GM19240 (cell line): ENCODE data around the gene USP10.
"Not testable (repeated sequence)": the region's sequence is repeated elsewhere in the genome, so short reads cannot be mapped to it uniquely, and the experiment has no call there.

Experiments used
- DNase-seq: peaks from one replicate; pipeline ENCODE4 v3.0.0; 2011; ENCODE audit warnings: low spot score; ENCODE audit not compliant: insufficient read length

The USP10 gene

DNA sequence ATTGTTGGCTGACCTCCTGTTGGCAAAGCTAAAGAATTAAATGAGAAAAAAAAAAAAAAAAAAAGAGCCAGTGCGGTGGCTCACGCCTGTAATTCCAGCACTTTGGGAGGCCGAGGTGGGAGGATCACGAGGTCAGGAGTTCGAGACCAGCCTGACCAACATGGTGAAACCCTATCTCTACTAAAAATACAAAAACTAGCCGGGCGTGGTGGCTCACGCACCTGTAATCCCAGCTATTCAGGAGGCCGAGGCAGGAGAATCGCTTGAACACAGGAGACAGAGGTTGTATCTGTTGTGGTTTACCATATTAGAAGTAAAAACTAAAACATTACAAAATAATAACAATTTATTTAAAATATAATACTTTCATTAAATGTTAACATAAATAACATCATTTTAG is 5.9 kb upstream of the USP10 start:
- DNase-seq: not testable (repeated sequence)

- DNase-seq: no peak
These were observed 4.8 kb upstream of the USP10 start for GRCh38 chr16:84694980-84695379.

- DNase-seq: no peak
These were observed 571 bp upstream of the USP10 start for GRCh38 chr16:84699147-84699711.

DNA sequence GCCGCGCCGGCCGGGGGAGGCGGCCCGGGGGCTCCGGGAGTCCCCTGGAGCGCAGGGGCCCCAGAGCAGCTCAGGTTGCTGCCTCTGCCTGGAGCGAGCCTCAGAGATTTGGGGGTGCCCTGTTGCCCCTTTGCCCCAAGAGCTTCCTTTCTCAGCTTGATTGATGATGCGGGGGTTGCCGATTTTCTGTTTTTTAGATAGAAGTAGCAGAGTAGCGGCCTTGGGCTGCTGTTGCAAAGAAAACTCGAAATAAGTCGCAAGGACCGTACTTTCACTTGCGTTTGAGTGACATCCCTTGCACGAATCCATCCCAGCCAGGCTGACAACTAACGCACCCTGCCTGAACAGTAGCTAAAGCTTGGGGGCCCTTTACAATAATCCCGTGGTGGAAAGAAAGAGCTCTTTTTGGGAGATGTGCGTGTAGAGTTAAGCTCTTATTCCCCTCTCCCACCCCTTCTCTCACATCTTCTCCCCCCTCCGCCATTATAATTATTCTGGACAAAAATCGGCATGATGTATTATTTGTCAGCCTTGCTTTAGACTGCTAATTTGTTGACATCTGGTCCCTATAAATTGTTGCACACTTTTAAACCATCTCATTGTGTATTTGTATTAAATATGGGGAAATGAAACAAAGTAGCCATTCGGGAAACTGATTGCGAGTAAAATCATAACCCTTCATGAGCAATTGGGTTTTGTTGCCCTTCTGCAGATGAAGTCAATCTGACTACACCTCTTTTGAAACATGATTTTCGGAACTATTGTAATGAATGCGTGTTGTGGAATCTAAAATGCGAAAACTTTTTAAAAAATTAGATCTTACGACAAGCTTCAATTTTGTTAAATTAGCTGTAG is 873 bp downstream of the USP10 start:
- DNase-seq: peak; percentile 35

GRCh38 chr16:84703681-84704080 is 3.9 kb downstream of the USP10 start:
- no peak for DNase-seq

- no peak for DNase-seq
These were observed 4.5 kb downstream of the USP10 start for GRCh38 chr16:84704253-84704652.

DNA sequence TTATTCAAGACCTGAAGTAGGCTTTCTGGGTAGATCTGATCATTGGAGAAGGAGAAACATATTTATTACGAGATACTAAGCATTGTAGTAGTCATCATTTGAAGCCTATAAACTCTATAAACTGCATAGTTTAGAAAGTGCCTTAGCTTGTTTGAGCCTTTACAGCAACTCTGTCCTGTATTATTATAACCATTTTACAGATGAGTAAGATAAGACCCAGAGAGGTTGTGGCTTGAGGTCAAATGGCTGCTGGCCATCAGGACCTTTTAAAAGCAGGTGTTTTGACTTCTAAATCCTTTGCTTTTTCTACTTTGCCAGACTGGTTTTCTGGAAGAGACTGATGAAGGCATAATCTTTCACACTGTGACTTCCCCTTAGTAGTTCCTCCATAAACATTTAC is 7.1 kb downstream of the USP10 start:
- no peak for DNase-seq

DNA sequence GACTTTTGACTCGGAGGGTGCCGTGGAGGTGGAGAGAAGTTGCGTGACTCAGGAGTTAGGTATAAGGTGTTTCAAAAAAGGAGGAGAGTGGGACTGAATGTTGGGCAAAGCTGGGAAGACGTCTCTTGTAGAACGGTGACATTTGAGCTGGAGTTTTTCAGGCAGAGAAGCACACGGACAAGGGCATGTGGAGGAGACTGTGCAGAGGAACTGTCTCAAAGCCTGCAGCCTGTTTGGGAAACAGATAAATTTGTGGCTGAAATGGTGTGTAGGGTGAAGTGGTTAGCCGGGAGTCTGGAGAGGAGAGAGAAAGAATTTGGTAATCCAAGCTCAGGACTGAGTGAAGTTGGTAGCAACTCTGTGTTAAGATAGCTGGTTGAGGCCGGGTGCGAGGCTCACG is 9.8 kb downstream of the USP10 start:
- DNase-seq: no peak

- no peak for DNase-seq
These were observed 10.9 kb downstream of the USP10 start for GRCh38 chr16:84710686-84711085.

DNA sequence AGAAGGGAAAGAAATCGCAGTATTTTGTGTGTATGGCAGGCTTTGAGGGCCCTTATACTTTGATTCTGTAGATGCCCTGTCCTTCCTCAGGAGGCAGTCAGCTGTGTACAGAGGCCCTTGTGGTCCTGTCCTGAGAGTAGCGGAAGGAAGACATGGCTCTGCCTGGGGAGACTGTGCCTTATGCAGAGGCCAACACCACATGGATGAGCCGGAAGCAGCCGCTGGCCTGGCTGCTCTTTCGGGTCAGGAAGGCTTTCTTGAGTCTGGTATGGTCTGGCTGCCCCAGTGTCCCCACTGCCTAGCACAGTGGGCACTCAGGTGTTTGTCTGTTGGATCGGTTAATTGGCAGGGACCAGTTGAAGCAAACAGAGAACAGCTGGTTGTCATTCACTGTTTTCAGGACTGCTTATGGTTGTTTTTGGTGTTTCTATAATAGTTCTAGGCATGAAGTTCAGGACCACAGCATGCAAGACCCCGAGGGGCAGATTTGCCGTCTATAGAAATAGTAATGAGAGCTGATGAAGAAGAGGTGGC is 12.4 kb downstream of the USP10 start:
- DNase-seq: no peak

GRCh38 chr16:84712801-84713775 is 13.3 kb downstream of the USP10 start:
- DNase-seq: no peak

DNA sequence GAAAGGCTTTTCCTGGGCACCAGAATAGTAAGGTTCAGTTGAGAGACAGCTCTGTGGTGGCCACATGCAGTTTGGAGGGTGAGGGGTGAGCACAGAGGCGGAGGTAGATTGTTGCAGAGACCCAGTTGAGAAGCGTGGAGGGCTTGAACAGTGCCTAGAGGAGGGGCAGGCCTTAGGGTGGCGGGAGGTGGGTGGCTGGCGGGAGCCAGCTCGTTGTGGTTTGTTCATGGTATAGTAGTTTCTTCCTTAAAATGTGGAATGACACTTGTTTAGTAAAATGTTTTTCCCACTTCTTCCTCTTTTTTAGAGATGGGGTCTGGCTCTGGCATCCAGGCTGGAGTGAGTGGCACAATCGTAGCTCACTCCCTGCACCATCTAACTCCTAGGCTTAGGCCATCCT is 14.2 kb downstream of the USP10 start:
- no peak for DNase-seq

- no peak for DNase-seq
These were observed 15.6 kb downstream of the USP10 start for GRCh38 chr16:84715424-84715823.

DNA sequence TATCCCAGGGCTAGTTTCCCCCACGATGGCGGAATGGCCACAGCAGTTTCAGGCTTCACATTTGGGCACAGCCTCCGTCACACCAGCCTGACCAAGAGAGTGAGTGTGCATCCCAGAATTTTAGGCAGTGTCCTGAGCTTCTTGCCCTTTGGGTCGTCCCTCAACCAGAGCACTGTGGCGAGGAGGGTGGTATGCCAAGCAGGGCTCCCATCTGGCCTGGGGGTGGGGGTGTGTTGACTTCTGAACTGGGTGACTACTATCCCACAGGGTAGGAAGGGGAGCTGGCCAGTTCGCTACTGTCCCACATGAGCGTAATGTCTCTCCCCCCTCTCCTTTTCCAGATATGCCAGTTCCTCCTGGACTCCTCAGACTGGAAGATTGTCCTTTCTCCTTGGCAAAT is 16.1 kb downstream of the USP10 start:
- DNase-seq: no peak

- no peak for DNase-seq
These were observed 16.9 kb downstream of the USP10 start for GRCh38 chr16:84716740-84717139.

- no peak for DNase-seq
These were observed 17.7 kb downstream of the USP10 start for GRCh38 chr16:84717484-84717883.

DNA sequence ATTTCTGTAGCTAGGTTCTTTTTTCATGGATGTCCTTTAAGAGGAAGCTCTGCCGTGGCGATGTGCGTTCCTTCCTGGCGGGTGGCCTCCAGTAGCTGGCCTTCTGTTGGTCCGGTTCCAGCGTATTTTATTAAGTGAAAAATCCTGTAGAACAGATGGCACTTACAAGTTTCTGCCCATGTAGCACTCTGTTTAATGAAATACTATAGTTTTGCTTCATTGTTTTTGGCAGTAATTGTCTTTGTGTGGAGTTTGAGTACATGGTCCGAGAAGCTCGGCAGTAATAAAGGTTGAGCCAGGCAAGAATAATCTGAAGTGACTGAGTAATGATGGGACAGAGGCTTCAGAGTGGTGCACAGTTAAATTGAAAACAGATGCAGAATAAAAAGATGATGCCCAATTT is 20.4 kb downstream of the USP10 start:
- DNase-seq: no peak

DNA sequence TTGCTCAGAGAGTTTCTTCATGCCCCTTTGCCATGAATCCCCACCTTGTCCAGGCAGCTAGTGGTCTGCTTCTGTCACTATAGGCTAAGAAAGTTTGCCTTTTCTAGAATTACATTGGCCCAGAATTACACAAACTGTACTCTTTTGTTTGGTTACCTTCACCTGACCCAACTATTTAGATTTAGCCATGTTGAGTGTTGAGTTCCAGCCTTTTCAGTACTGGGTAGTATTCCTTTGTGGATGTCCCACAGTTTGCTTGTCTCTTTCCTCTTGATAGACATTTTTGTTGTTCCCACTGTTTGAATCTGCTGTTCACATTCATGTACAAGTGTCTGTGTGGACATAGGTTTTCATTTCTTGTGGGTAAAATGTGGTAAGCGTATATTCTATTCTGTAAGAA is 22.3 kb downstream of the USP10 start:
- DNase-seq: no peak

GRCh38 chr16:84723906-84724305 is 24.1 kb downstream of the USP10 start:
- no peak for DNase-seq

- DNase-seq: no peak
These were observed 25.0 kb downstream of the USP10 start for GRCh38 chr16:84724606-84725309.

GRCh38 chr16:84725481-84726078 is 25.8 kb downstream of the USP10 start:
- DNase-seq: no peak
